K562 (cell line): ENCODE data around the gene DYNC2H1. TPM values are rescaled to one million over a fixed set of nuclear protein-coding genes. Genes with fewer than 3 reads are reported as not detected.

ENCODE experiments used
- ATAC-seq: fragments of 200-7000 bp; cut with Tn5 transposase; 3 replicates; pipeline ENCODE4 v1.9.1; 2020; ENCODE audit warnings: moderate library complexity
- BruUV-seq: library from RNA; stranded (reverse); fragments of 400-500 nt; replicated peaks from 2 replicates; lab custom pipeline; 2021; lab: Mats Ljungman, UMichigan
- CTCF ChIA-PET: fragments of 300-600 bp; formaldehyde crosslinking; extraction: SDS; loops from one replicate; lab custom pipeline; 2021; ENCODE audit warnings: low intra/inter-chr PET ratio; lab: Yijun Ruan, JAX
- POLR2A ChIA-PET: fragments of 300-600, 350-650 bp; sonication (Branson Sonifier 250); formaldehyde crosslinking; extraction: SDS; loops from one replicate; lab custom pipeline; 2021; ENCODE audit warnings: antibody characterized with exemption, inconsistent platforms; lab: Yijun Ruan, JAX
- DNase-seq, 4 experiments: peaks; one replicate each; pipeline versions ENCODE4 v3.0.0 to v3.0.0-alpha.2; 2011 to 2018; ENCODE audit warnings: low spot score in 3 of 4, mixed read lengths in 3 of 4; ENCODE audit errors: extremely low read depth in 1 of 4
- FAIRE-seq: peaks from 2 replicates; lab custom pipeline; 2011; peaks lifted over from hg19 to GRCh38; lab: Jason Lieb, UNC
- H2AFZ ChIP-seq: 2 replicates; pipeline ENCODE4 v1.6.0; 2011; ENCODE audit warnings: low read depth, low read length, control low read depth, inconsistent platforms
- H3K27ac ChIP-seq: fragments of 200-600 bp; 3 replicates; pipeline ENCODE4 v1.8.0; 2011; ENCODE audit warnings: low read depth, mild to moderate bottlenecking, control low read depth, inconsistent platforms, low read length, moderate library complexity, mixed read lengths; ENCODE audit errors: extremely low read depth
- H3K27me3 ChIP-seq, 2 experiments: fragments of 300-600 bp in 1 of 2; 2 replicates in 1 of 2; 3 replicates in 1 of 2; pipeline versions ENCODE4 v1.6.0 to v1.8.0; 2011; ENCODE audit warnings: inconsistent platforms in 2 of 2, low read length in 2 of 2, mild to moderate bottlenecking in 1 of 2, mixed read lengths in 1 of 2, moderate library complexity in 1 of 2; ENCODE audit not compliant: control insufficient read depth in 2 of 2, insufficient read depth in 2 of 2
- H3K36me3 ChIP-seq: fragments of 300-600 bp; 3 replicates; pipeline ENCODE4 v1.8.0; 2011; ENCODE audit warnings: mild to moderate bottlenecking, low read length, inconsistent platforms; ENCODE audit not compliant: control insufficient read depth, insufficient read depth
- H3K4me1 ChIP-seq, 2 experiments: fragments of 200-600 bp in 1 of 2; replicated peaks in 1 of 2; 2 replicates in 1 of 2; 3 replicates in 1 of 2; pipeline versions ENCODE4 v1.5.1 to v1.8.0; 2011; ENCODE audit warnings: inconsistent platforms in 2 of 2, low read length in 2 of 2, mild to moderate bottlenecking in 1 of 2, mixed read lengths in 1 of 2, moderate library complexity in 1 of 2; ENCODE audit not compliant: control insufficient read depth in 2 of 2, insufficient read depth in 2 of 2
- H3K4me2 ChIP-seq: 2 replicates; pipeline ENCODE4 v1.6.1; 2011; ENCODE audit warnings: low read length, control low read depth, inconsistent platforms, mixed read lengths; ENCODE audit not compliant: insufficient read depth
- H3K4me3 ChIP-seq: fragments of 200-600 bp; sonication (generic), shearing (Covaris generic); 2 replicates; pipeline ENCODE4 v1.5.1; 2016; ENCODE audit warnings: control low read depth, inconsistent platforms
- H3K79me2 ChIP-seq: fragments of 200-600 bp; 3 replicates; pipeline ENCODE4 v1.8.0; 2011; ENCODE audit warnings: low read length, inconsistent platforms; ENCODE audit not compliant: control insufficient read depth, insufficient read depth
- H3K9ac ChIP-seq, 2 experiments: 2 replicates each; pipeline versions ENCODE4 v1.6.0 to v1.6.1; 2011; ENCODE audit warnings: low read depth in 2 of 2, low read length in 2 of 2, control low read depth in 1 of 2, inconsistent platforms in 1 of 2, mild to moderate bottlenecking in 1 of 2, mixed read lengths in 1 of 2; ENCODE audit not compliant: insufficient read depth in 1 of 2
- H3K9me1 ChIP-seq: one replicate; pipeline ENCODE4 v1.6.0; 2011; ENCODE audit warnings: inconsistent platforms, mild to moderate bottlenecking, low read length, moderate library complexity; ENCODE audit not compliant: control insufficient read depth, insufficient read depth
- H3K9me3 ChIP-seq: replicated peaks from 2 replicates; pipeline ENCODE4 v1.5.1; 2011; ENCODE audit warnings: low read depth, low read length, inconsistent platforms; ENCODE audit not compliant: control insufficient read depth, insufficient read depth
- H4K20me1 ChIP-seq: replicated peaks from 2 replicates; pipeline ENCODE4 v1.6.1; 2011; ENCODE audit warnings: low read length, inconsistent platforms, mixed read lengths; ENCODE audit not compliant: control insufficient read depth, insufficient read depth
- NR2C1 ChIP-seq, 2 experiments: fragments of 450-650 bp; IDR thresholded peaks; 2 replicates each; pipeline ENCODE4 v1.6.1; 2017; ENCODE audit warnings: mild to moderate bottlenecking in 2 of 2, antibody characterized with exemption in 1 of 2, inconsistent platforms in 1 of 2, missing compliant biosample characterization in 1 of 2, missing genetic modification characterization in 1 of 2
- RAD21 ChIP-seq, 2 experiments: fragments of 250-450 bp in 1 of 2; fragments of 450-650 bp in 1 of 2; sonication (Bioruptor Pico) in 1 of 2; formaldehyde crosslinking in 1 of 2; IDR thresholded peaks in 1 of 2; conservative IDR thresholded peaks in 1 of 2; 2 replicates each; pipeline versions ENCODE4 v1.4.0 to v1.8.0; 2020 to 2022; ENCODE audit warnings: mild to moderate bottlenecking in 2 of 2, moderate library complexity in 1 of 2
- RUNX1 ChIP-seq: sonication (generic); IDR thresholded peaks from 2 replicates; pipeline ENCODE4 v1.6.1; 2016; ENCODE audit warnings: antibody characterized with exemption, low read depth
- THRB ChIP-seq: fragments of 450-650 bp; formaldehyde crosslinking; conservative IDR thresholded peaks from 2 replicates; pipeline ENCODE4 v1.4.0; 2022; ENCODE audit warnings: mild to moderate bottlenecking, missing genetic modification characterization
- ZMIZ1 ChIP-seq, 2 experiments: fragments of 150-350 bp in 1 of 2; IDR thresholded peaks; 2 replicates each; pipeline ENCODE4 v1.6.1; 2012 to 2016; ENCODE audit warnings: low read depth in 2 of 2, low read length in 2 of 2, mild to moderate bottlenecking in 1 of 2, moderate library complexity in 1 of 2
- WGBS: fragments of 100-300 bp; shearing (Covaris generic); methylation state at CpG from one replicate; pipeline ENCODE4 v1.1.6; 2016; ENCODE audit warnings: low coverage, mixed read lengths; ENCODE audit not compliant: insufficient coverage; ENCODE audit errors: missing lambda C conversion rate; 5-methylcytosine and 5-hydroxymethylcytosine counted together
- in situ Hi-C: fragments of 300-500 bp; cut with MboI; formaldehyde crosslinking; loops from 4 replicates; pipeline ENCODE4 v1.15.0; 2018; ENCODE audit warnings: inconsistent platforms, mixed read lengths
- intact Hi-C: fragments of 100-400 bp; cut with micrococcal nuclease; formaldehyde crosslinking; loops from 2 replicates; pipeline ENCODE4 v1.14.2; 2022
- polyA plus RNA-seq, 8 experiments: library from polyadenylated mRNA; depleted of rRNA in 4 of 8; stranded (reverse) in 5 of 8; unstranded in 3 of 8; fragments of >200 nt; fragmentation: Nextera tagmentation in 2 of 8; fragmentation: Illumina TruSeq in 1 of 8; extraction: Ambion mirVana in 2 of 8; extraction: Trizol in 1 of 8; gene quantifications; 2 replicates each; pipeline versions ENCODE4 v1.2.1 to v1.2.3, GENCODE V29; 2011 to 2014; ENCODE audit warnings: inconsistent platforms in 1 of 8, missing spikeins in 1 of 8
- total RNA-seq, 7 experiments: library from RNA; depleted of rRNA in 6 of 7; stranded (reverse); fragments of >200 nt in 6 of 7; fragmentation: Illumina TruSeq in 2 of 7; extraction: Trizol in 2 of 7; gene quantifications; 2 replicates each; pipeline versions ENCODE4 v1.2.1 to v1.2.3, GENCODE V29; 2011 to 2021; ENCODE audit warnings: low replicate concordance in 1 of 7

DYNC2H1 gene
- total and polyA plus RNA-seq, 9 of the 15 experiments (the other 6 are each of a cell fraction or from before 2014, with no cell fraction given): 0.08 to 0.64 (median 0.20) TPM

- ChIA-PET POLR2A (no interaction called here), CTCF (no interaction called here)
- FAIRE-seq (peak; percentile 44), ATAC-seq (peak; percentile 42; the same call in 2 of the 3 replicates), DNase-seq (no peak)
- Histone ChIP-seq H3K4me3 (no peak overlapping the region), H2AFZ (no peak overlapping the region), H3K9me1 (no peaks in the 10 kb centered on the region), H3K9ac (no peak overlapping the region), H3K79me2 (peaks cover 64% of the 10 kb centered on the region), H3K27me3 (no peaks in the 10 kb centered on the region), H4K20me1 (0 out of 2 replicates have a peak, but pooled peaks cover 3% of the 10 kb centered on the region), H3K36me3 (peaks cover 60% of the 10 kb centered on the region), H3K27ac (no peak overlapping the region), H3K4me2 (no peak overlapping the region), H3K9me3 (no peaks in the 10 kb centered on the region), H3K4me1 (no peaks in the 10 kb centered on the region)
- no peak for TF ChIP-seq NR2C1 (IDR thresholded peaks at IDR 0.05)
- TF ChIP-seq NR2C1 (tag; IDR thresholded peaks at IDR 0.05): no peak
- no peak for TF ChIP-seq ZMIZ1 (IDR thresholded peaks at IDR 0.05; ENCODE audit: low read depth in 2 of 2, low read length in 2 of 2)
- no peak for TF ChIP-seq RAD21 (CRISPR knock-in tag; conservative IDR thresholded peaks at IDR 0.05 in 1 of 2, IDR thresholded peaks at IDR 0.05 in 1 of 2)
- TF ChIP-seq THRB (CRISPR knock-in tag): no peak
- no peak for TF ChIP-seq RUNX1
- 92% methylated on average over 2 of the region's 2 CpGs for WGBS
- in situ Hi-C loops (no loop called here), intact Hi-C loops (no loop called here)
- no TSS peak for BruUV-seq
Measured at GRCh38 chr11:103069367-103069766, 39.9 kb upstream of the DYNC2H1 start.
